ENCODE results near the gene FCHSD2.
"Not testable (repeated sequence)": the region's sequence is repeated elsewhere in the genome, so short reads cannot be mapped to it uniquely, and the experiment has no call there.

Gene FCHSD2

GRCh38 chr11:72833083-72833733 lies 308.9 kb downstream of the FCHSD2 start:
- no peak for DNase-seq (ENCODE audit: low spot score)

GRCh38 chr11:72832301-72833082 lies 309.6 kb downstream of the FCHSD2 start:
- no peak for DNase-seq (ENCODE audit: low spot score)

- peak; percentile 88 for DNase-seq (ENCODE audit: low spot score)
These were observed 310.4 kb downstream of the FCHSD2 start for GRCh38 chr11:72831521-72832300.

- DNase-seq (ENCODE audit: low spot score) = no peak
These were observed 312.1 kb downstream of the FCHSD2 start for GRCh38 chr11:72829884-72830533.

DNA sequence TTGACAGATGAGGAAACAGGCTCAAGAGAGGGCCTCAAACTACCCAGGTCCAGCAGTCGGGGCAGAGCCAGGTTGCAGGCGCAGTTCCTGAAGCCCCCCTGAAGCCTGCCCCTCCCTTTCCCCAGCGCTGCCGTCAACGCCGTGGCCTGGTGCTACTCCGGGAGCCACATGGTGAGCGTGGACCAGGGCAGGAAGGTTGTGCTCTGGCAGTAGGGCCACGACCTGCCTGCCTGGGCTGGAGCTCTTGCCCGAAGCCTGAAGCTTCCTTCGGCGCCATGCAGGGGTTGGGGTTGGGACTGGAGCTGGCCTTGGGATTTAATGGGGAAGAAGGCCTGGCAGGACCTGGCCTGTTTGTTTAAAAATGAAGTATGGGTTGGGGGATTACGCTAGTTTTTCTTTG lies 312.9 kb downstream of the FCHSD2 start:
- DNase-seq (ENCODE audit: low spot score) = no peak

GRCh38 chr11:72828692-72829101 lies 313.4 kb downstream of the FCHSD2 start:
- no peak for DNase-seq (ENCODE audit: low spot score)

DNA sequence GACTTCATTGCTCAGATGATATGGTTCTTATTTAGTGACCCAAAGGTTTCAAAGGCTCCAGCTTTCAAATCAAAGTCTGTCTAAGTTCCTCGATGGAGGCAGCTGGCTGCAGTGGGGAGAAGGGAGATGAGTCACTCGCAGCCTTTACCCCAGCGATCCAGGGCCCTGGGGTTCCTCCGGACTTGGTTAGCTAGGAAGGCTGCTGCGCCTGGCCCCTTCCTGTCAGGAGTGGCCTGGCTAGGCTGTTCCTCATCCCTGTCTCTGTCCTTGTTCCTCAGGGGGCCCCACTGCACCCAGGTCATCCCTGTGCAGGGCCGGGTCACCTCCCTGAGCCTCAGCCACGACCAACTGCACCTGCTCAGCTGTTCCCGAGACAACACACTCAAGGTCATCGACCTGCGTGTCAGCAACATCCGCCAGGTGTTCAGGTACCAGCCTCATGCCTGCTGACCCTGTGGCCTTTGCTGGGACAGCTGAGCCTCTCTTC lies 314.0 kb downstream of the FCHSD2 start:
- no peak for DNase-seq (ENCODE audit: low spot score)

- not testable (repeated sequence) for DNase-seq (ENCODE audit: low spot score)
These were observed 314.5 kb downstream of the FCHSD2 start for GRCh38 chr11:72827656-72828055.

- no peak for DNase-seq (ENCODE audit: low spot score)
These were observed 315.1 kb downstream of the FCHSD2 start for GRCh38 chr11:72826942-72827480.

GRCh38 chr11:72826191-72826941 lies 315.8 kb downstream of the FCHSD2 start:
- no peak for DNase-seq (ENCODE audit: low spot score)

GRCh38 chr11:72825661-72826060 lies 316.5 kb downstream of the FCHSD2 start:
- DNase-seq (ENCODE audit: low spot score) = no peak

GRCh38 chr11:72824811-72825505 lies 317.2 kb downstream of the FCHSD2 start:
- no peak for DNase-seq (ENCODE audit: low spot score)

GRCh38 chr11:72824020-72824419 lies 318.1 kb downstream of the FCHSD2 start:
- DNase-seq (ENCODE audit: low spot score) = no peak

DNA sequence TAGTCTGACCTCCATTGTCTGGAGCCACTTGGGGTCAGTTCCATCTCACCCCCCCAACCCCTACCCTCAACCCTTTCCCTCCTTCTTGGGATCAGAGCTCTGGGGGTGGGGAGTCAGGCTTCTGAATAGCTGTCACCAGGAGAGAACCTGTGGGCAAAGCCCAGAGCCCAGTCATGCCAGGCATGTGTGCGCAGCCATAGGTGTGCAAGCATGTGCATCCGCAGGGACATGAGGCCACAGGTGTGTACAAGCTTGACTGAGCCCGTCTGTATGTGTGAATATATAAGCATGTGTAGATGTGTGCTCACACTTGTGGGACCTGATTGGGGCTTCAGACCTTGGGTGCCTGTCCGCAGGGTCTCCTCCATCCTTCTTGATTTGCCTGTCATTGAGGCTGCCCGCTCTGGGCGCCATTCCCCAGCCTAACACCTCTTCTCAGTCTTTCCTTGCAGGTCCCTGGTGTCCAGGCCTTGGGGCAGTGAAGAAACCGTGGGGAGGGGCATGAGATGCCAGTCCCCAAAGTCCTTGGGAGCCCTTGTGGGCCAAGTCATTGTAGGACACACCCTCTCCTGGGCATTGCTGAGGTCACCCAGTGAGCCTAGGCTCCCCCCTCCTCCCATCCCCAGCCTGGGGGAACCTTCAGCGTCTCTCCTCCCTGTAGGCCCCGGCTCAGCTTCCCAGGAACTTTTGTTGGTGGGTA lies 318.9 kb downstream of the FCHSD2 start:
- no peak for DNase-seq (ENCODE audit: low spot score)

DNA sequence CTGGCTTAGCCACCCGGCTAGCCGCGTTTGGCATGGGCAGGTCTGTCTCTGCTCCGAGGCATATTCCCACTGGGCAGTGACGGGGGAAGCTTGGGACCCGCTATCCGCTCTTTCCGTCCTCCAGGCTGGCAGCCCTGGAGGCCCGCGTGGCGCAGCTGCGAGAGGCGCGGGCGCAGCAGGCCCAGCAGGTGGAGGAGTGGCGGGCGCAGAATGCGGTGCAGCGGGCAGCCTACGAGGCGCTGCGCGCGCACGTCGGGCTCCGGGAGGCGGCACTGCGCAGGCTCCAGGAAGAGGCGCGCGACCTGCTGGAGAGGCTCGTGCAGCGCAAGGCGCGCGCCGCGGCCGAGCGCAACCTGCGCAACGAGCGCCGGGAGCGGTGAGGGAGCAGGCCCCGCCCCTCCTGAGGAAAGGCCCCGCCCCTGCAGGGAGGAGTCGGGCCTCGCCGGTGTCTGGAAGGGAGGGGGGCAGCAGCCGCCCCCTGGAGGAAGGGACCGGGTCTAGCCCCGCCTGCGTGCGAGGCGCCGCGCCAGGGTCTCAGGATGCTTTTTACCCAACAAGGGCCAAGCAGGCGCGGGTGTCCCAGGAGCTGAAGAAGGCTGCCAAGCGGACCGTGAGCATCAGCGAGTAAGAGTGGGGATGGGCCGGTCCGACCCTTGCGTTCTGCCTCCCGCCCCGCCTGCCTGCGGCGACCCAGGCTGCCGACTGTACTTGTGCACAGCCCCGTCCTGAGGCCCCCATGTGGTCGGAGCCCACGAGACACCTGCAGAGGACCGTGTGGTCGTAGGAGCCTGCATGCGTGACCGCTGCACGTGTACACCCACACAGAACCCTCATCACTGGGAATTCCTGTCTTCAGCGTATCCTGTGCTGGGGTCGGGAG lies 320.0 kb downstream of the FCHSD2 start:
- peak; percentile 96 for DNase-seq (ENCODE audit: low spot score)

DNA sequence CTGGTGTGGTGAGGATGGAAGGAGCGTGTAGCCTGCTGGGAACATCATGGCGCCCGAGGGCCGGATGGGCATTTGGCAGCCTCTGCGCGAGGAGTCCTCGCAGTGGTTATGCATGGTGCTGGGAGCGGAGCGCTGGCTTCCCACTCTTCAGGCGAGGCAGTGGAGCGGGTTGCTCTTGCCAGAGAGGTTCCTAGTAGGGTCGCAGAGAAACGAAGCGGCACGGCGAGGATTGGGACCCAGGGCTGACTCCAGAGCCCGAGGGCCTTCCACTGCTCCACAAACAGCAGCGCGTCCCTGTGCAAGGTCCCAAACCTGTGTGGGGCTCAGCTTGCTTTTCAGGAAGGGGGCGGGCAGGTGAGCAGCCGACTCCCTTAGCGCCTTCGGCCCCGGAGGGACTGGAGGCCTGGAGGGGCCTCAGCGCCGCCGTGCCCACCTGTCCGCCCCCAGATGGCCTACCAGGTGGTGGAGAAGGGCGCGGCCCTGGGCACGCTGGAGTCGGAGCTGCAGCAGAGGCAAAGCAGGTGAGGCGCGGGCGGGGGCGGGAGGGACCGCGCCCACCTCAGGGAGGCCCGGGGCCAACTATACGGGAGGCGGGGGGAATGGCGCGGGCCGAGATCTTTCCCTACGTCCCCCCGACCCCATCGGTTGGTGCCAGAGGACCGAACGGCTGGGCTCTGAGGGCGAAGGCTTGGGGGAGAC lies 320.7 kb downstream of the FCHSD2 start:
- no peak for DNase-seq (ENCODE audit: low spot score)

- DNase-seq (ENCODE audit: low spot score) = no peak
These were observed 321.5 kb downstream of the FCHSD2 start for GRCh38 chr11:72820439-72821139.

- DNase-seq (ENCODE audit: low spot score) = no peak
These were observed 323.1 kb downstream of the FCHSD2 start for GRCh38 chr11:72818971-72819370.
